Stimulated activated naive CD8-positive, alpha-beta T cell treated with anti-CD3 and anti-CD28 coated beads, Interleukin-15, amount 100 ng/mL, for 72 hours (primary cell): ENCODE data around the gene NCOA7.
A peak's percentile ranks its signal among the peaks of the same experiment; 100 is the strongest.

ENCODE experiments used
- ATAC-seq: fragments of 150-1000 bp; cut with Tn5 transposase; 2 replicates; pipeline ENCODE4 v1.10.0; 2021; ENCODE audit warnings: mild to moderate bottlenecking, moderate library complexity
- DNase-seq, 2 donors: peaks; one replicate each; pipeline ENCODE4 v3.0.0; 2021 to 2022
- H3K27ac Mint-ChIP-seq, 2 donors: one replicate each; pipeline ENCODE4 v1.8.0; 2022; ENCODE audit warnings: mild to moderate bottlenecking in 2 of 2, mixed read lengths in 2 of 2, moderate library complexity in 2 of 2
- H3K27me3 Mint-ChIP-seq: one replicate; pipeline ENCODE4 v1.8.0; 2022; ENCODE audit warnings: mixed read lengths
- H3K4me1 Mint-ChIP-seq: one replicate; pipeline ENCODE4 v1.8.0; 2022; ENCODE audit warnings: mild to moderate bottlenecking, mixed read lengths
- H3K4me3 Mint-ChIP-seq, 2 donors: one replicate each; pipeline ENCODE4 v1.8.0; 2022; ENCODE audit warnings: mild to moderate bottlenecking in 2 of 2, mixed read lengths in 2 of 2, moderate library complexity in 1 of 2
- H3K9me3 Mint-ChIP-seq, 2 donors: one replicate each; pipeline ENCODE4 v1.8.0; 2022; ENCODE audit warnings: mixed read lengths in 2 of 2

NCOA7 gene

GRCh38 chr6:125749865-125750691, 40.7 kb upstream of the NCOA7 start:
- peak; percentile 1 for ATAC-seq
- no peak for DNase-seq
- H3K4me1 Mint-ChIP-seq: peaks cover 31% of the 10 kb centered on the region
- H3K27ac Mint-ChIP-seq: peak overlapping the region in 1 of 2 donors; percentile 72
- H3K9me3 Mint-ChIP-seq: no peaks in the 10 kb centered on the region
- peak overlapping the region; percentile 82 to 96 for H3K4me3 Mint-ChIP-seq
- peaks cover 56% of the 10 kb centered on the region for H3K27me3 Mint-ChIP-seq

GRCh38 chr6:125750692-125751333, 39.9 kb upstream of the NCOA7 start:
- Mint-ChIP-seq H3K4me3 (peak overlapping the region; percentile 82 to 96), H3K27me3 (peaks cover 54% of the 10 kb centered on the region), H3K9me3 (no peaks in the 10 kb centered on the region), H3K27ac (no peak overlapping the region), H3K4me1 (peaks cover 31% of the 10 kb centered on the region)
- ATAC-seq (no peak), DNase-seq (no peak)

DNA sequence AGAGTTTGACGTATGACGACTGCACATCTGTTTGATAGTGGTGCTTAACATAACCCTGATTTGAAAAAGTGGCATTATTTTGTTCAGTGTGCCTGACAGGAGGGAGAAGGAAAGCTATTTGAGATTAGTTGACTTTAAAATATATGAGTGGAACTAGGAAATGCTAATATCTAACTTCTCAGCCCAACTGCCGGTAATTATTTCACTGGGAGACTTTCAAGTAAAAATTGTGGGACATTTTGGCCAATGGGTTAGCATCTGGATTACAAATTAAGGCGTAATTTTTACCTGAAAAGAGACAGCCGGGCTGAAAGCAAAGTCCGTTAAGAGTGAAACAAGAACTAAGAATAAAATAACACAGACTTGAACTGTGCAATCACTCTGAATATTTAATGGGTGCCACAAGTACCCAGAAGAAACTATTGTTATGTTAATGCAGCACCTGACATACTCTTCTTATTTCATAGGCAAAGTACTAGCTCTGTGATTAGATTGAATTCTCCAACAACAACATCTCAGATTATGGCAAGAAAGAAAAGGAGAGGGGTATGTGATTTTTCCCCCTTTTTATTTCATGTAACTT, 39.3 kb upstream of the NCOA7 start:
- H3K4me1 Mint-ChIP-seq: peaks cover 26% of the 10 kb centered on the region
- no peaks in the 10 kb centered on the region for H3K9me3 Mint-ChIP-seq
- H3K27me3 Mint-ChIP-seq: peaks cover 48% of the 10 kb centered on the region
- H3K27ac Mint-ChIP-seq: no peak overlapping the region
- ATAC-seq (no peak), DNase-seq (no peak)
- H3K4me3 Mint-ChIP-seq: no peak overlapping the region

- Mint-ChIP-seq H3K27me3 (peaks cover 34% of the 10 kb centered on the region), H3K4me3 (no peak overlapping the region), H3K27ac (no peak overlapping the region), H3K9me3 (no peaks in the 10 kb centered on the region), H3K4me1 (peaks cover 15% of the 10 kb centered on the region)
- ATAC-seq (no peak), DNase-seq (no peak)
Observed at GRCh38 chr6:125752773-125753172, 38.0 kb upstream of the NCOA7 start.

GRCh38 chr6:125753218-125753936, 37.4 kb upstream of the NCOA7 start:
- Mint-ChIP-seq H3K4me3 (no peak overlapping the region), H3K9me3 (no peaks in the 10 kb centered on the region), H3K27me3 (peaks cover 28% of the 10 kb centered on the region), H3K27ac (no peak overlapping the region), H3K4me1 (peaks cover 15% of the 10 kb centered on the region)
- no peak for ATAC-seq
- DNase-seq: no peak

GRCh38 chr6:125753937-125754259, 36.9 kb upstream of the NCOA7 start:
- Mint-ChIP-seq H3K27me3 (peaks cover 29% of the 10 kb centered on the region), H3K4me3 (no peak overlapping the region), H3K9me3 (no peaks in the 10 kb centered on the region), H3K27ac (no peak overlapping the region), H3K4me1 (peaks cover 15% of the 10 kb centered on the region)
- ATAC-seq: no peak
- DNase-seq: no peak

DNA sequence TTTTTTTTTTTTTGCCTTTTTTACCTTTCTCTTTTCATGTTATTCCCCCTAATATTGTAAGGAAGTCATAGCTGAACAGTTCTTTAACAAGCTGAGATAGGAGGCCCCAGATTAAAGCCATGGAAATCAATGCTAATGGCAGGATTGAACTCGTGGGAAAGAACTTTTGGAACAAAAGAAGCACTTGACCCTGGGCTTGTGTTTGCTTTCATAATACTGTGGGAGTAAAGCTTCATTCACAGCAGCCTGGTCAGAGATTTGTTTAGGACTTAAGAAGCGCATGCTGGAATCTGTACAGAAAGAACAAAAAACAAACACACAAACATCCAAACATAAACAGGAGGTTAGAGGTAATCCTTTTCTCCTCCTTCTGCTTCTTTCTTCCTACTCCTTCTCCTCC, 36.2 kb upstream of the NCOA7 start:
- DNase-seq (no peak), ATAC-seq (no peak)
- Mint-ChIP-seq H3K27ac (no peak overlapping the region), H3K27me3 (peaks cover 33% of the 10 kb centered on the region), H3K4me3 (no peak overlapping the region), H3K4me1 (peaks cover 13% of the 10 kb centered on the region), H3K9me3 (no peaks in the 10 kb centered on the region)

GRCh38 chr6:125759184-125759902, 31.4 kb upstream of the NCOA7 start:
- H3K4me1 Mint-ChIP-seq: peaks cover 4% of the 10 kb centered on the region
- no peaks in the 10 kb centered on the region for H3K9me3 Mint-ChIP-seq
- DNase-seq (no peak), ATAC-seq (no peak)
- H3K27ac Mint-ChIP-seq: peak overlapping the region in 1 of 2 donors; percentile 75
- H3K4me3 Mint-ChIP-seq: no peak overlapping the region
- H3K27me3 Mint-ChIP-seq: peaks cover 18% of the 10 kb centered on the region

DNA sequence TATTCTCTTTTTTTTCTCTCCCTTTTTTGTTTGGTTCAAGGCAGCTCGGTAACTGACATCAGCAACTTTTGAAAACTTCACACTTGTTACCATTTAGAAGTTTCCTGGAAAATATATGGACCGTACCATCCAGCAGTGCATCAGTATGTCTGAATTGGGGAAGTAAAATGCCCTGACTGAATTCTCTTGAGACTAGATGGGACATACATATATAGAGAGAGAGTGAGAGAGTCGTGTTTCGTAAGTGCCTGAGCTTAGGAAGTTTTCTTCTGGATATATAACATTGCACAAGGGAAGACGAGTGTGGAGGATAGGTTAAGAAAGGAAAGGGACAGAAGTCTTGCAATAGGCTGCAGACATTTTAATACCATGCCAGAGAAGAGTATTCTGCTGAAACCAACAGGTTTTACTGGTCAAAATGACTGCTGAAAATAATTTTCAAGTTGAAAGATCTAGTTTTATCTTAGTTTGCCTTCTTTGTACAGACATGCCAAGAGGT, 30.8 kb upstream of the NCOA7 start:
- peaks cover 21% of the 10 kb centered on the region for H3K27me3 Mint-ChIP-seq
- no peak for DNase-seq
- peaks cover 5% of the 10 kb centered on the region for H3K4me1 Mint-ChIP-seq
- no peaks in the 10 kb centered on the region for H3K9me3 Mint-ChIP-seq
- no peak overlapping the region for H3K4me3 Mint-ChIP-seq
- ATAC-seq: no peak
- H3K27ac Mint-ChIP-seq: no peak overlapping the region

GRCh38 chr6:125764121-125764671, 26.6 kb upstream of the NCOA7 start:
- H3K27me3 Mint-ChIP-seq: peaks cover 30% of the 10 kb centered on the region
- no peak overlapping the region for H3K4me3 Mint-ChIP-seq
- peaks cover 5% of the 10 kb centered on the region for H3K4me1 Mint-ChIP-seq
- ATAC-seq (no peak), DNase-seq (no peak)
- no peaks in the 10 kb centered on the region for H3K9me3 Mint-ChIP-seq
- no peak overlapping the region for H3K27ac Mint-ChIP-seq

DNA sequence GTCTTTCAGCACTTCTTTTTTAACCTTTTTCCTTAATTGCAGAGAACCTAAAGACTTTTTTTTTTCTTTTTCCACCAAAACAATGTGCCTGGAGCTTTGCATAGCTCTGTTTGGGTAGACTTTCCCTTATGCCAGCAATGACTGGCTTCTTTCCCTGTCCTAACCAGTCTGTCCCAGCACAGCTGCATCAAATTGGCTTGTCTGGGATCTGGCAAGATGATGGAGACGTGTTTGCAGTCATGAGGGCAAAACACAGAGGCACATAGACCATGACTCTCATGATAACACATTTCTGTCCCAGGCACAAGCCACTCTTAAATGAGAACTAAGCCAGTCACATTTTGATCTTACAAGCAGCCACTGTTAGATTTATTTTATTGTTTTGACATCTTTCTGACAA, 24.8 kb upstream of the NCOA7 start:
- no peak for ATAC-seq
- peaks cover 9% of the 10 kb centered on the region for H3K4me1 Mint-ChIP-seq
- no peak for DNase-seq
- H3K9me3 Mint-ChIP-seq: no peaks in the 10 kb centered on the region
- H3K4me3 Mint-ChIP-seq: no peak overlapping the region
- no peak overlapping the region for H3K27ac Mint-ChIP-seq
- H3K27me3 Mint-ChIP-seq: peaks cover 24% of the 10 kb centered on the region

DNA sequence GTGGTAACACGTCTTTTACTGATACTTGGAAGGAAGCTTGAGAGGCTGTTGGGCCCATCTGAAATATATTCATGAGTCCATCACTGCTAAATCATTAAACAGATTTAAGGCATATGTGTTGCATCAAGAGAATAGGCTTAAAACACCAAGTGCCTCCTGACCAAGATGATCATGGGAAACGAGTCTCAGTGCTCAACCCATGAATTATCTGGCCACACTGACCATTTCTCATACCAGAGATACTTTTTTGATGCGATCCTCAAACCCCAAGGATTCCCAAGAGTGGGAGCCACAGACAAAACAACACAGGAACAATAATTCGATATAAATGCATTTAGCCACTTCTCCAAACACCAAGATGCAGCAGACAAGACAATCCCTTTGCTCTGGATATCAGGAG, 24.1 kb upstream of the NCOA7 start:
- ATAC-seq (no peak), DNase-seq (no peak)
- H3K27me3 Mint-ChIP-seq: peaks cover 24% of the 10 kb centered on the region
- H3K4me1 Mint-ChIP-seq: peaks cover 9% of the 10 kb centered on the region
- no peaks in the 10 kb centered on the region for H3K9me3 Mint-ChIP-seq
- H3K27ac Mint-ChIP-seq: no peak overlapping the region
- no peak overlapping the region for H3K4me3 Mint-ChIP-seq

GRCh38 chr6:125769147-125769783, 21.5 kb upstream of the NCOA7 start:
- no peak for ATAC-seq
- Mint-ChIP-seq H3K27ac (no peak overlapping the region), H3K9me3 (no peaks in the 10 kb centered on the region), H3K4me1 (peaks cover 12% of the 10 kb centered on the region), H3K4me3 (no peak overlapping the region), H3K27me3 (peaks cover 19% of the 10 kb centered on the region)
- no peak for DNase-seq
